Vagina (tissue), 2 donors: ENCODE data around the gene PDIK1L. TPM values are rescaled to one million over a fixed set of nuclear protein-coding genes. Genes with fewer than 3 reads are reported as not detected.

Experiments used
- DNase-seq, 2 donors: peaks; one replicate each; pipeline ENCODE4 v3.0.0-alpha.2; 2017; ENCODE audit errors: extremely low spot score in 2 of 2
- H3K27ac ChIP-seq: fragments of 200-600 bp; sonication (generic); one replicate; pipeline ENCODE4 v1.5.1; 2019
- H3K27me3 ChIP-seq: fragments of 200-600 bp; sonication (generic); one replicate; pipeline ENCODE4 v1.5.1; 2019
- H3K36me3 ChIP-seq, 2 donors: fragments of 200-600 bp; sonication (generic); one replicate each; pipeline ENCODE4 v1.5.1; 2017 to 2019
- H3K4me1 ChIP-seq: fragments of 200-600 bp; sonication (generic); one replicate; pipeline ENCODE4 v1.5.1; 2019
- H3K4me3 ChIP-seq, 2 donors: fragments of 200-600 bp; sonication (generic); 1 replicate in 1 of 2; 2 replicates in 1 of 2; pipeline ENCODE4 v1.5.1; 2016 to 2019
- H3K9me3 ChIP-seq: fragments of 200-600 bp; sonication (generic); one replicate; pipeline ENCODE4 v1.5.1; 2019
- CTCF ChIP-seq, 3 experiments: fragments of 450-650 bp in 2 of 3; fragments of 200-600 bp in 1 of 3; sonication (generic) in 1 of 3; IDR thresholded peaks; one replicate each; pipeline ENCODE4 v1.5.1; 2017 to 2019; ENCODE audit warnings: antibody characterized with exemption in 3 of 3, mild to moderate bottlenecking in 2 of 3, moderate library complexity in 2 of 3
- POLR2A ChIP-seq, 2 donors: fragments of 450-650 bp; IDR thresholded peaks; one replicate each; pipeline ENCODE4 v1.6.1; 2017; ENCODE audit warnings: antibody characterized with exemption in 2 of 2, mild to moderate bottlenecking in 2 of 2, moderate library complexity in 2 of 2
- POLR2AphosphoS5 ChIP-seq, 2 donors: sonication (generic); formaldehyde crosslinking; IDR thresholded peaks; one replicate each; pipeline ENCODE4 v1.9.0; 2017; ENCODE audit warnings: antibody characterized with exemption in 2 of 2, mild to moderate bottlenecking in 2 of 2, low read depth in 1 of 2; ENCODE audit not compliant: insufficient read depth in 1 of 2
- intact Hi-C: fragments of 100-400 bp; cut with DNase I; formaldehyde crosslinking; loops from one replicate; pipeline ENCODE4 v1.15.1; 2023
- total RNA-seq: library from RNA; depleted of rRNA; stranded (reverse); fragments of >200 nt; gene quantifications from one replicate; pipeline ENCODE4 v1.2.3, GENCODE V29; 2016

The PDIK1L gene
- total RNA-seq, 1 donor from 2014 or later: 5.6 TPM

DNA sequence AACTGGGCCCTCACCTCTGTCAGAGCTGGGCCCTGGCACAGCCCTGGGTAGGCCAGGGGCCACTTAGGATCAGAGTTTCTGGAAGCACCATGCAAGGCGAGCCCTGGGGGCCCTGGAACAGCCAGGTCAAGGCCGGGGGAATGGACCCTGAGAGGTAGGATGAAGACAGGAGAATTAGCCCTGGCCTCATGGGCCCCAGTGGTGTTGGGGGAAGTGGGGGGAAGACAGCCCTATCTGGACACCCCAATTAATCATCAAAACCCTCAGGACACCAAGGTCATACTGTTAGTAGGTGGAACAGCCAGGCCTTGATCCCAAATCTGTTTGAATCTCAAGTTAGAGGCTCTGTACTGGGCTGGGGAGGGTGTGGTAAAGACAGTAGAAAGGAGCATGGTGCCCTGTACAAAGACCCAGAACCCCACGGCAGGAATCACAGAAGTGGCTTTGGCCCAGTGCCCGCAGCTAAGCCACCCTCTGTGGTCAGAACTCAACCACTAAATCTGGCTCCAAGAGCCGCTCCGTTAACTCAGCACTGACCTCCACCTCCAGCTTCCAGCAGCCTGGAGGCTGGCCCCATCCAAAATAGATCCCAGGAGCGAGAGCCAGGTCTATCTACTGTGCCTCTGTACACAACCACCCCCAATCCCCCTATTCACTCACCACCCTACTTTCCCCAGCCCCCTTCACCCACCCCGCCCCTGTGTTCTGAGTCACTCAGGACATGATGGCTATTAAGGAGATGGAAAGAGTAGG, 30.2 kb upstream of the PDIK1L start:
- TF ChIP-seq POLR2A (IDR thresholded peaks at IDR 0.05): no peak
- no peak for TF ChIP-seq CTCF (IDR thresholded peaks at IDR 0.05)
- no peak for TF ChIP-seq POLR2AphosphoS5 (IDR thresholded peaks at IDR 0.05; ENCODE audit: insufficient read depth in 1 of 2, low read depth in 1 of 2)
- H3K36me3 ChIP-seq: no peaks in the 10 kb centered on the region
- H3K9me3 ChIP-seq: no peaks in the 10 kb centered on the region
- intact Hi-C loops: no loop called here
- no peak overlapping the region for H3K27ac ChIP-seq
- H3K27me3 ChIP-seq: no peaks in the 10 kb centered on the region
- DNase-seq: no peak
- H3K4me1 ChIP-seq: no peaks in the 10 kb centered on the region
- no peak overlapping the region for H3K4me3 ChIP-seq

DNA sequence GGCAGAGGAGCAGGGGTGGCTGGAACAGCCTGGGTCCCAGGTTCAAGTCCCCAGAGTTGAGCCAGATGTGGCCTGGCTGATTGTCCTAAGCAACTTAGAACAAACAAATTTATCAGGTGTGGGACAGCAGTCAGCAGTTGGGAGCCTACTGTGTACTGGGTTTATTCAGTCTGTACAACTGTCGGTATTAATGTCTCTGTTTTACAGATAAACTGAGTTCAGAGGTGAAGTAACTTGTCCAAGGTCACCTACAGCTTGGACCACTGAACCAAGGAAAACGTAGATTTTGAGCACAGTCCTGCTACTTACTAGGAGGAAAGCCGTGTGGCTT, 29.6 kb upstream of the PDIK1L start:
- no peak for TF ChIP-seq POLR2A (IDR thresholded peaks at IDR 0.05)
- no peaks in the 10 kb centered on the region for H3K27me3 ChIP-seq

GRCh38 chr1:26083208-26083607, 28.4 kb upstream of the PDIK1L start:
- H3K9me3 ChIP-seq: no peaks in the 10 kb centered on the region
- H3K4me1 ChIP-seq: no peaks in the 10 kb centered on the region
- no peak overlapping the region for H3K4me3 ChIP-seq
- H3K36me3 ChIP-seq: no peaks in the 10 kb centered on the region
- no peaks in the 10 kb centered on the region for H3K27me3 ChIP-seq
- no peak for TF ChIP-seq CTCF (IDR thresholded peaks at IDR 0.05)
- TF ChIP-seq POLR2A (IDR thresholded peaks at IDR 0.05): no peak
- TF ChIP-seq POLR2AphosphoS5 (IDR thresholded peaks at IDR 0.05; ENCODE audit: insufficient read depth in 1 of 2, low read depth in 1 of 2): no peak
- DNase-seq: no peak
- no peak overlapping the region for H3K27ac ChIP-seq
- intact Hi-C loops: no loop called here

More for the DNA sequence above, 29.6 kb upstream of the PDIK1L start:
- DNase-seq: no peak
- no peaks in the 10 kb centered on the region for H3K4me1 ChIP-seq
- H3K4me3 ChIP-seq: no peak overlapping the region
- H3K9me3 ChIP-seq: no peaks in the 10 kb centered on the region
- no peak overlapping the region for H3K27ac ChIP-seq
- intact Hi-C loops: no loop called here
- no peaks in the 10 kb centered on the region for H3K36me3 ChIP-seq

DNA sequence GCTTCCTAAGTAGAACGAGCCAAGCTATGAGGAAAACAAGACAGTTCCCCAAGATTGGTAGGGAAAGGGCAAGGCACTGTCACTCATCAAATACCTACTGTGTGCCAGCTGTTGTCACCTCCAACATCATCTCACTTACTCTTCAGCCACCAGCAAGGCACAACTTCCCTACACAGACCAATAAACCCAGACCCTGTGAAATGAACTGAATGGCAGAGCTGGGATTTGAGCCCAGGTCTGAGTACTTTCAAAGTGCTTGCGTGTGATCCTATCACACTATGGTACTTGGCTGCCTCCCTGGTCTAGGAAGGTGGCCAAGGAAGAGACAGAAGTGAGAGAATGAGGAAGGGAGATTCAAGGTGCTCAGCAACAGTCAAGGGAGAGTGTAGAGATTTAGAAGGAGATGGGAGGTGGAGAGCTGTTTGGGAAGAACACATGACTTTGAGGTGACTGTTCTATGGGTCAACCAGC, 27.5 kb upstream of the PDIK1L start:
- no peak for DNase-seq
- intact Hi-C loops: no loop called here
- H3K27ac ChIP-seq: no peak overlapping the region
- H3K36me3 ChIP-seq: no peaks in the 10 kb centered on the region
- no peak overlapping the region for H3K4me3 ChIP-seq
- no peaks in the 10 kb centered on the region for H3K4me1 ChIP-seq
- H3K9me3 ChIP-seq: no peaks in the 10 kb centered on the region
- H3K27me3 ChIP-seq: no peaks in the 10 kb centered on the region
- no peak for TF ChIP-seq CTCF (IDR thresholded peaks at IDR 0.05)
- no peak for TF ChIP-seq POLR2AphosphoS5 (IDR thresholded peaks at IDR 0.05; ENCODE audit: insufficient read depth in 1 of 2, low read depth in 1 of 2)
- no peak for TF ChIP-seq POLR2A (IDR thresholded peaks at IDR 0.05)

DNA sequence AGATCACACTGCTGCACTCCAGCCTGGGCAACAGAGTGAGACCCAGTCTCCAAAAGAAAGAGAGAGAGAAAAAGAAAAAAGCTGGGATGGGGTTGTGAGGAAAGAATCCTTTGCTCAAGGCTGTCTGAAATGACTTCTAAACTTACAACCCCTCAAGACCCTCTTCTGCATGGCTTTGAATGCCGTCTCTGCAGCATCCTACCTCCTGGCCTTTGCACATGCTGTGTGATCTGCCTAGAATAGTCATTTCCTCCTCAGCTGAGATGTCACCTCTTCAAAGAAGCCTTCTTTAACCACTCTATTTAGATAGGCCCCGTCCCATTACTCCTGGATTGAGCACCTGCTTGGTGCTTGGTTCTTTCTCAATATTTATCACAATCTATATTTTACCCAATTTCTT, 26.8 kb upstream of the PDIK1L start:
- Histone ChIP-seq H3K27ac (no peak overlapping the region), H3K4me1 (no peaks in the 10 kb centered on the region), H3K4me3 (no peak overlapping the region), H3K9me3 (no peaks in the 10 kb centered on the region), H3K27me3 (no peaks in the 10 kb centered on the region), H3K36me3 (no peaks in the 10 kb centered on the region)
- intact Hi-C loops: no loop called here
- no peak for DNase-seq
- TF ChIP-seq POLR2A (IDR thresholded peaks at IDR 0.05): no peak
- no peak for TF ChIP-seq POLR2AphosphoS5 (IDR thresholded peaks at IDR 0.05; ENCODE audit: insufficient read depth in 1 of 2, low read depth in 1 of 2)
- TF ChIP-seq CTCF (IDR thresholded peaks at IDR 0.05): no peak
